Common myeloid progenitor, CD34-positive (primary cell): ENCODE data around the gene LHB. TPM values are rescaled to one million over a fixed set of nuclear protein-coding genes. Genes with fewer than 3 reads are reported as not detected.

ENCODE experiments used
- CTCF ChIA-PET: fragments of 350-600 bp; sonication (Branson Sonifier 250); formaldehyde crosslinking; loops from one replicate; lab custom pipeline; 2021; ENCODE audit warnings: antibody characterized with exemption; lab: Charles Lee
- POLR2A ChIA-PET: fragments of 350-600 bp; sonication (Branson Sonifier 250); formaldehyde crosslinking; loops from one replicate; lab custom pipeline; 2021; ENCODE audit warnings: antibody characterized with exemption; lab: Charles Lee
- DNase-seq, 3 donors: peaks; one replicate each; pipeline versions ENCODE4 v3.0.0 to v3.0.0-alpha.2; 2013
- H3K27ac ChIP-seq, 2 experiments: 1 replicate in 1 of 2; 2 replicates in 1 of 2; pipeline ENCODE4 v1.7.0; 2013; ENCODE audit warnings: inconsistent platforms in 2 of 2, low read length in 2 of 2, mild to moderate bottlenecking in 2 of 2, low read depth in 1 of 2, moderate library complexity in 1 of 2; ENCODE audit not compliant: severe bottlenecking in 2 of 2, insufficient read depth in 1 of 2, poor library complexity in 1 of 2
- H3K27me3 ChIP-seq, 5 experiments: replicated peaks in 2 of 5; 1 replicate in 3 of 5; 2 replicates in 2 of 5; pipeline versions ENCODE4 v1.6.1 to v1.7.0; 2013; ENCODE audit warnings: low read length in 4 of 5, mild to moderate bottlenecking in 2 of 5, moderate library complexity in 2 of 5, inconsistent platforms in 1 of 5; ENCODE audit not compliant: insufficient read depth in 5 of 5, control insufficient read depth in 4 of 5
- H3K36me3 ChIP-seq, 4 experiments: 1 replicate in 2 of 4; 2 replicates in 2 of 4; pipeline versions ENCODE4 v1.6.1 to v1.7.0; 2013; ENCODE audit warnings: low read length in 3 of 4, control low read depth in 1 of 4, mild to moderate bottlenecking in 1 of 4; ENCODE audit not compliant: control insufficient read depth in 4 of 4, insufficient read depth in 4 of 4
- H3K4me1 ChIP-seq, 4 experiments: 1 replicate in 3 of 4; 2 replicates in 1 of 4; pipeline versions ENCODE4 v1.6.1 to v1.7.1; 2013; ENCODE audit warnings: low read length in 3 of 4, mild to moderate bottlenecking in 3 of 4, control low read depth in 1 of 4, inconsistent platforms in 1 of 4, moderate library complexity in 1 of 4; ENCODE audit not compliant: control insufficient read depth in 4 of 4, insufficient read depth in 4 of 4; ENCODE audit errors: control extremely low read depth in 1 of 4
- H3K4me3 ChIP-seq, 7 experiments: 1 replicate in 4 of 7; 2 replicates in 3 of 7; pipeline versions ENCODE4 v1.5.1 to v1.7.0; 2013; ENCODE audit warnings: mild to moderate bottlenecking in 7 of 7, low read length in 6 of 7, moderate library complexity in 6 of 7, inconsistent platforms in 2 of 7, low read depth in 2 of 7, control low read depth in 1 of 7; ENCODE audit not compliant: insufficient read depth in 4 of 7, control insufficient read depth in 1 of 7; ENCODE audit errors: extremely low read depth in 1 of 7
- H3K9me3 ChIP-seq, 5 experiments: 1 replicate in 4 of 5; 2 replicates in 1 of 5; pipeline versions ENCODE4 v1.6.1 to v1.7.1; 2013; ENCODE audit warnings: low read length in 4 of 5, mild to moderate bottlenecking in 2 of 5, inconsistent platforms in 1 of 5, low read depth in 1 of 5, moderate library complexity in 1 of 5; ENCODE audit not compliant: control insufficient read depth in 4 of 5, insufficient read depth in 2 of 5; ENCODE audit errors: control extremely low read depth in 1 of 5
- WGBS: methylation state at CpG from one replicate; pipeline ENCODE4 v1.1.5; 2013; ENCODE audit not compliant: insufficient coverage; 5-methylcytosine and 5-hydroxymethylcytosine counted together
- polyA plus RNA-seq: library from polyadenylated mRNA; unstranded; fragments of 120-200 nt; gene quantifications from one replicate; pipeline ENCODE4 v1.2.1, GENCODE V29; 2013

The LHB gene
- not detected for polyA plus RNA-seq

DNA sequence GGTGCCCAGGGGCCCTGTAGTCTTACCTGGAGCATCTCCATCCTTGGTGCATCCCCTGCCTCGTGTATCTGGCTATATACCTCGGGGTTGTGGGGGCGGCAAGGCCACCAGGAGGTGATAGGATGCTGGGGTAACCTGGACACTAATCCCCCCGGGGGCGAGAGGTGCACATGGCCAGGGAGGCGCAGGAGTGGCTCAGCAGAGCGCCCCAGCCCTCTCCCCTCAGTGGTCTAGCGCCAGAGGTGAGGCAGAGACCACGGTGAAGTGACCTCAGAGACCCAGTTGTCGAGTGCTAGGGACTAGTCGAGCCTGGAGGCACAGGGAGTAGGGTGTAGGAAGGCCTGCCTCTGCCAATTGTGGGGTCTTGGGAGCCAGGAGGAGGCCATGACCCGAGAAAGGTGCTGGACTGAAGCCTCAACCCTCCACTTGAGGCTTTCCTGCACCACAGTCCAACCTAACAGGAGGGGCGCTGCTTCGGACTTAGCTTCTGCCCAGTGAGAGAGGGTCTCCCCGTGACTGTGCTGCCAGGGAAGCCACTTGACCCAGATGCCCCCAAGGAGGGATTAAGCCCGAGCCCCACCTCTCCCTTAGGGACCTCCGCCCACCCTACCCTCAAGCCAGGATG is at the start of gene LHB:
Gene LHB, minus strand, starts transcription at position 51 of the 625 bp plus-strand sequence. Its CDS starts 10 bp downstream, at position 41.
- ChIA-PET CTCF (interaction anchor here (1.0 to 3.5 kb wide), 6 partner anchors 8 to 43 kb away, joined by 3 to 10 read pairs (median 3); no protein-coding TSS in a partner anchor), POLR2A (no interaction called here)
- Histone ChIP-seq H3K4me3 (peak within 1 kb of the TSS; percentile 4 to 73 (median 56)), H3K36me3 (peaks cover 4 to 38% (median 27%) of the 10 kb centered on the region in 4 experiments), H3K9me3 (no peaks in the 10 kb centered on the region), H3K4me1 (peaks cover 0 to 24% (median 22%) of the 10 kb centered on the region in 4 experiments), H3K27me3 (peaks cover 0 to 43% (median 9%) of the 10 kb centered on the region in 5 experiments), H3K27ac (no peak within 1 kb of the TSS)
- WGBS, result 71% methylated on average over 10 of the region's 17 CpGs
- DNase-seq, result no peak

DNA sequence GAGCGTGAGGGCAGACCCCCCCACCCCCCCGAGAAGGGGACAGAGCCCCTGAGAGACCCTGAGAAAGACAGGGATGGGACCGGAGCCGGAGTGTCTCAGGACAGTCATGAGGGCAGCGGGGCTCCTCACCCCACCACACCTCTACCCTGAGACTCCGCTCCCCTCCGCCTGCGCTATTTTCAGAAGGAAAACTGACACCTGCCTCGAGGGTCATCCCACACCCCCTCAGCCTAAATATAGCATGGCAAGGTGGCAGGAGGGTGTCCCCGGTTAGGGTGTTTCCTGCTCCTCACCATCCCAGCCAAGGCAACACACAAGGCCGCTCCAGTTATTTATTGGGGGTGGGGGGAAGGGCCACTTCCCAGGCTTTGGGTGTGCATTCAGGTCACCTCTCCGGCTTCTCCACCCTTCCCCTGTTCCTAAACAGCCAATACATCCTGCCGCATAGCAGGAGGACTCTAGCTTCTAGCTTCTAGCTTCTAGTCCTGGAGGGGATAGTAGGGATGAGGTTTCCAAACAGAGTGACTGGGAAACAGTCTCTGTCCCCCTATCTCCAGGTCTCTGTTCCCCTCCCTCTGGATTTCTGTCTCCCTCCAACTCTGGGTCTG is 49.1 kb upstream of the LHB start:
- no peak for DNase-seq
- POLR2A ChIA-PET, result interaction anchor here (0.7 kb wide), 1 partner anchor 217 kb away, joined by 3 read pairs; no protein-coding TSS in a partner anchor
- no peaks in the 10 kb centered on the region for H3K36me3 ChIP-seq
- H3K27ac ChIP-seq, result no peak overlapping the region
- peaks cover 0 to 6% (median 0%) of the 10 kb centered on the region in 4 experiments for H3K4me1 ChIP-seq
- CTCF ChIA-PET, result no interaction called here
- peaks cover 8 to 96% (median 30%) of the 10 kb centered on the region in 5 experiments for H3K27me3 ChIP-seq
- H3K9me3 ChIP-seq, result peaks cover 0 to 10% (median 4%) of the 10 kb centered on the region in 5 experiments
- no CpG with 5 or more reads among the region's 13 CpGs for WGBS
- H3K4me3 ChIP-seq, result no peak overlapping the region

DNA sequence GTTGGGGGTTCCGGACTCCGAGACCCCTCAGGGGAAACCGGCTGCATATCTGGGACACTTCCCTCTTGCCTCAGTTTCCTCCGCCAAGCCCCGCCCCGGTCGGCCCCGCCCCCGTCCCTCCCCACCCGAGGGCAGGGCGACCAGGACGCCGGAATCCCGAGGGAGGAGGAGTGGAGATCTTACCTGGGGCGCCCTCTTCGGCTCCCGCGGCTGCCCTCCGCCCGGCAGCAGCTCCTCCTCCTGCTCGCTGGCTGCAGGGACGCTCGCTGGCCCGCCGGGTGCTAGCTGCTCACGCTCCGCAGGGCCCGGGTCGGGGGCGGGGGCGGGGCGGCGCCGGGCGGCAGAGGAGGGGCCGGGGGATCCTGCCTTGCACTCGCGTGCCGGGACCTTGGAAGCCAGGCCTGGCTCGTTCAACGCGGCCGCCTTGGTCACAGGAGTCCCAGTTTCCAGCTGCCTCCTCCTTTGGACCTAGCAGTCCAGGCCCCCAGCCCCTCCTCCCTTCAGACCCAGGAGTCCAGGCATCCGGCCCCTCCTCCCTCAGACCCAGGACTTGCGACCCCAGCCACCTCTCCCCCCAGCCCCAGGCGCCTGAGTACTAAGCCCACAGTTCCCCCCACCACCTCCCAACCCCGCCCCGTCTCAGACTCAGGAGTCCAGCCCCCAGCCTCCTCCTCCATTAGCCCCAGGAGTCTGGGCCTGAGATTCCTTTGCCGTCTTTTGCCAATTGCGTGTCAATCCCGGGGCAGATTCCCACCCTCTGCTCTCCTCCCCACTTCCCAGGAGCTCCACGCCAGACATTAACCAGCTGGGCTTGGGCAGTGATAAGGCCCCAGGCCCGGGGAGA is 48.1 kb upstream of the LHB start, which contains the start of gene NTF4:
Gene NTF4, minus strand, starts transcription at position 51 of the 844 bp plus-strand sequence. CDS start 2,821 bp downstream, outside the sequence.
- Histone ChIP-seq H3K9me3 (peaks cover 0 to 4% (median 1%) of the 10 kb centered on the region in 5 experiments), H3K27me3 (peaks cover 8 to 96% (median 30%) of the 10 kb centered on the region in 5 experiments), H3K4me3 (peak within 1 kb of the TSS in 1 of 7 experiments; percentile 16), H3K4me1 (peaks cover 0 to 6% (median 0%) of the 10 kb centered on the region in 4 experiments), H3K27ac (no peak within 1 kb of the TSS), H3K36me3 (no peaks in the 10 kb centered on the region)
- CTCF ChIA-PET, result no interaction called here
- 7% methylated on average over 29 of the region's 53 CpGs for WGBS
- POLR2A ChIA-PET, result no interaction called here
- peak in 1 of 3 donors; percentile 30 for DNase-seq

DNA sequence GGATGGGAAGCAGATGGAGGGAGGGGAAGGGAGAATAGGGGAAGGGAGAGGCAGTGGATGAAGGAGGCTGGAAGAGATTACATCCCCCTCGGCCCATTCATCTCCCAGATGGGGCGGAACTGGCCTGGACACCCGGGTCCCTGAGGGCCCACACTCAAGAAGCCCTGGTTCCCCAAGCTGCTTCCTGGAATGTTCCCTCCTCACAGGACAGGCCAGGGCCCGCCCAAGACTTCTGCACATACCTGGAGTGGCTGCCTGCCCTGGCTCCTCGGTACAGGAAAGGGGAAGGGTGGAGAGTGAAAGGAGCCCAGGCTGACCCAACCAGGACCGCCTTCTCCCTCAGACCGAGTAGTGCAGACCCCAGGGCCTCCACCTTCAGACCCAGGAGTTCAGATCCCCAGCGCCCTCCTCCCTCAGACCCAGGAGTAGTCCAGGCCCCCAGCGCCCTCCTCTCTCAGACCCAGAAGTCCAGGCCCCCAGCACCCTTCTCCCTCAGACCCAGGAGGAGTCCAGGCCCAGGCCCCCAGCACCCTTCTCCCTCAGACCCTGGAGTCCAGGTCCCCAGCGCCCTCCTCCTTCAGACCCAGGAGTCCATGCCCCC is 47.2 kb upstream of the LHB start:
- H3K4me3 ChIP-seq, result no peak overlapping the region
- CTCF ChIA-PET, result no interaction called here

DNA sequence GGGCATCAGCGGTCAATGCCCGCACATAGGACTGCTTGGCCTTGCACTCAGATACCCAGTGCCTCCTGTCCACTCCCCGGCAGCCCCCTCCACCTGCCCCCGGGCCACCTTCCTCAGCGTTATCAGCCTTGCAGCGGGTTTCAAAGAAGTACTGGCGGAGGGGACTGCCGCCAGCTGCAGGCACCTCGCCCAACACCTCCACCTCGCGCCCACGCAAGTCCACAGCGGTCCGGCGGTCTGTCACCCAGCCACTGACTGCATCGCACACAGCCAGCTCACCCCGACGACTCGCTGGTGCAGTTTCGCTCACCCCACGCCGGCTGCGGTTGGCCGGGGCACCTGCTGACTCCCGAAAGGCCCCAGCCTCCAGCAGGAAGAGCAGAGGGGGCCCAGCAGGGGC is 44.6 kb upstream of the LHB start:
- Histone ChIP-seq H3K27me3 (peaks cover 0 to 96% (median 25%) of the 10 kb centered on the region in 5 experiments), H3K27ac (no peak overlapping the region), H3K4me3 (no peak overlapping the region), H3K4me1 (peaks cover 0 to 20% (median 13%) of the 10 kb centered on the region in 4 experiments), H3K36me3 (no peaks in the 10 kb centered on the region), H3K9me3 (no peaks in the 10 kb centered on the region)
- CTCF ChIA-PET, result interaction anchor here (1.5 kb wide), 1 partner anchor 8 kb away, joined by 4 read pairs; no protein-coding TSS in a partner anchor
- DNase-seq, result peak in 1 of 3 donors; percentile 25
- POLR2A ChIA-PET, result no interaction called here
- WGBS, result 43% methylated on average over 22 of the region's 25 CpGs

More for the DNA sequence above, 47.2 kb upstream of the LHB start:
- Histone ChIP-seq H3K36me3 (no peaks in the 10 kb centered on the region), H3K4me1 (peaks cover 0 to 6% (median 0%) of the 10 kb centered on the region in 4 experiments), H3K27me3 (peaks cover 2 to 93% (median 31%) of the 10 kb centered on the region in 5 experiments), H3K9me3 (peaks cover 0 to 3% (median 0%) of the 10 kb centered on the region in 5 experiments), H3K27ac (no peak overlapping the region)
- POLR2A ChIA-PET, result no interaction called here
- 57% methylated on average over 5 of the region's 10 CpGs for WGBS
- no peak for DNase-seq

DNA sequence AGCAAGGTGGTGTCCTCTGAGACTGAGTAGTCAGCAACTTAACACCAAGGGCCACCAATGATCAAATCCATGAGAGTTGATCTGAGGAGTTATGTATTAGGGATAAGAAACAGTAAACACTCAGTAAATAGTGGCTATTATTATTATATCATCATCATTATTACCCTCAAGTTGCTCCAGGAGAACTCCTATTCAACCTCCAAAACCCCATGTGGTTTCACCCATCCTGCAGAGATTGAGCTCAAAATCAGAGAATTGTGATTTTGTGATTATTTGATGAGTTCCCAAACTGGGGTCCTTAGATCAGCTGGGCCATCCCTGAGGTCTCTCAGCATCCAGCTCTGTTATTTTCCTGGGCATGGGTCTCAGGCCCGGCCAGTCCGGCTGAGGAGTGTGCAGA is 44.1 kb upstream of the LHB start:
- Histone ChIP-seq H3K4me1 (peaks cover 0 to 24% (median 17%) of the 10 kb centered on the region in 4 experiments), H3K9me3 (no peaks in the 10 kb centered on the region), H3K4me3 (no peak overlapping the region), H3K36me3 (no peaks in the 10 kb centered on the region), H3K27ac (no peak overlapping the region), H3K27me3 (peaks cover 0 to 96% (median 23%) of the 10 kb centered on the region in 5 experiments)
- ChIA-PET POLR2A (no interaction called here), CTCF (interaction anchor here (0.9 to 1.5 kb wide), 3 partner anchors 8 to 44 kb away, joined by 3 to 4 read pairs (median 3); no protein-coding TSS in a partner anchor)
- 90% methylated on average over 2 of the region's 2 CpGs for WGBS
- DNase-seq, result no peak
